HEK293 (cell line): Measurements from ENCODE around the gene POLR1E.
A peak's percentile ranks its signal among the peaks of the same experiment; 100 is the strongest.

Source experiments
- ATF2 ChIP-seq: fragments of 450-650 bp; formaldehyde crosslinking; IDR thresholded peaks from 2 replicates; pipeline ENCODE4 v1.5.1; 2016; ENCODE audit warnings: missing biosample characterization, missing genetic modification characterization, low read depth
- BCL11A ChIP-seq: fragments of 450-650 bp; formaldehyde crosslinking; IDR thresholded peaks from 2 replicates; pipeline ENCODE4 v1.5.1; 2016; ENCODE audit warnings: low read depth, missing biosample characterization, missing genetic modification characterization
- BCL11B ChIP-seq: fragments of 450-650 bp; formaldehyde crosslinking; IDR thresholded peaks from 2 replicates; pipeline ENCODE4 v1.5.1; 2016; ENCODE audit warnings: low read depth, missing biosample characterization, missing genetic modification characterization
- CTCF ChIP-seq: fragments of 450-650 bp; formaldehyde crosslinking; IDR thresholded peaks from 2 replicates; pipeline ENCODE4 v1.5.1; 2016; ENCODE audit warnings: missing biosample characterization, missing genetic modification characterization
- GLI2 ChIP-seq: fragments of 450-650 bp; formaldehyde crosslinking; IDR thresholded peaks from 2 replicates; pipeline ENCODE4; 2017; ENCODE audit warnings: missing biosample characterization, missing genetic modification characterization, low read depth, borderline replicate concordance
- MEIS1 ChIP-seq: sonication (generic); formaldehyde crosslinking; IDR thresholded peaks from 2 replicates; pipeline ENCODE4 v1.8.1; 2022; ENCODE audit warnings: missing genetic modification reagents, mild to moderate bottlenecking, borderline replicate concordance
- PATZ1 ChIP-seq: fragments of 450-650 bp; formaldehyde crosslinking; IDR thresholded peaks from 2 replicates; pipeline ENCODE4 v1.5.1; 2016; ENCODE audit warnings: missing biosample characterization, missing genetic modification characterization
- REST ChIP-seq: fragments of 450-650 bp; formaldehyde crosslinking; IDR thresholded peaks from 2 replicates; pipeline ENCODE4 v1.5.1; 2016; ENCODE audit warnings: missing biosample characterization, missing genetic modification characterization
- SETDB1 ChIP-seq: IDR thresholded peaks from one replicate; pipeline ENCODE4 v1.6.1; 2017; ENCODE audit warnings: mild to moderate bottlenecking, low read length, moderate library complexity, mixed read lengths; ENCODE audit not compliant: insufficient read length
- TCF7L2 ChIP-seq: IDR thresholded peaks from 2 replicates; pipeline ENCODE4 v1.6.1; 2011; ENCODE audit warnings: low read depth, mild to moderate bottlenecking, inconsistent platforms, low read length, moderate library complexity, borderline replicate concordance
- TRIM28 ChIP-seq: IDR thresholded peaks from 2 replicates; pipeline ENCODE4 v1.6.1; 2011; ENCODE audit warnings: low read length, control low read depth, borderline replicate concordance
- ZNF132 ChIP-seq: fragments of 450-650 bp; formaldehyde crosslinking; IDR thresholded peaks from 2 replicates; pipeline ENCODE4 v1.5.1; 2017; ENCODE audit warnings: missing biosample characterization, missing genetic modification characterization, borderline replicate concordance
- ZNF16 ChIP-seq: fragments of 450-650 bp; formaldehyde crosslinking; IDR thresholded peaks from 2 replicates; pipeline ENCODE4 v1.5.1; 2016; ENCODE audit warnings: low read depth, missing biosample characterization, missing genetic modification characterization
- ZNF169 ChIP-seq: fragments of 450-650 bp; formaldehyde crosslinking; IDR thresholded peaks from 2 replicates; pipeline ENCODE4 v1.5.1; 2016; ENCODE audit warnings: missing biosample characterization, missing genetic modification characterization
- ZNF175 ChIP-seq: fragments of 450-650 bp; formaldehyde crosslinking; IDR thresholded peaks from 2 replicates; pipeline ENCODE4 v1.5.1; 2016; ENCODE audit warnings: missing biosample characterization, missing genetic modification characterization
- ZNF18 ChIP-seq: fragments of 450-650 bp; formaldehyde crosslinking; IDR thresholded peaks from 2 replicates; pipeline ENCODE4 v1.5.1; 2016; ENCODE audit warnings: missing biosample characterization, missing genetic modification characterization
- ZNF214 ChIP-seq: fragments of 450-650 bp; formaldehyde crosslinking; IDR thresholded peaks from 2 replicates; pipeline ENCODE4 v1.5.1; 2017; ENCODE audit warnings: missing biosample characterization, mild to moderate bottlenecking, missing genetic modification characterization, borderline replicate concordance
- ZNF239 ChIP-seq: fragments of 450-650 bp; formaldehyde crosslinking; IDR thresholded peaks from 2 replicates; pipeline ENCODE4 v1.5.1; 2016; ENCODE audit warnings: missing biosample characterization, missing genetic modification characterization
- ZNF266 ChIP-seq: fragments of 450-650 bp; formaldehyde crosslinking; IDR thresholded peaks from 2 replicates; pipeline ENCODE4 v1.5.1; 2016; ENCODE audit warnings: missing biosample characterization, missing genetic modification characterization, low read depth
- ZNF302 ChIP-seq: fragments of 450-650 bp; formaldehyde crosslinking; IDR thresholded peaks from 2 replicates; pipeline ENCODE4 v1.5.1; 2016; ENCODE audit warnings: missing biosample characterization, missing genetic modification characterization, low read depth
- ZNF423 ChIP-seq: fragments of 450-650 bp; formaldehyde crosslinking; IDR thresholded peaks from 2 replicates; pipeline ENCODE4 v1.5.1; 2016; ENCODE audit warnings: missing biosample characterization, missing genetic modification characterization
- ZNF513 ChIP-seq: fragments of 450-650 bp; IDR thresholded peaks from 2 replicates; pipeline ENCODE4 v1.5.1; 2018; ENCODE audit warnings: missing biosample characterization, missing genetic modification characterization
- ZNF549 ChIP-seq: fragments of 450-650 bp; IDR thresholded peaks from 2 replicates; pipeline ENCODE4 v1.5.1; 2018; ENCODE audit warnings: missing biosample characterization, missing genetic modification characterization, mild to moderate bottlenecking, inconsistent platforms, moderate library complexity
- ZNF555 ChIP-seq: fragments of 450-650 bp; formaldehyde crosslinking; conservative IDR thresholded peaks from 2 replicates; pipeline ENCODE4 v1.5.1; 2017; ENCODE audit warnings: missing biosample characterization, mild to moderate bottlenecking, missing genetic modification characterization, inconsistent platforms
- ZNF580 ChIP-seq: fragments of 450-650 bp; formaldehyde crosslinking; IDR thresholded peaks from 2 replicates; pipeline ENCODE4 v1.5.1; 2016; ENCODE audit warnings: missing biosample characterization, missing genetic modification characterization
- ZNF610 ChIP-seq: fragments of 450-650 bp; formaldehyde crosslinking; IDR thresholded peaks from 2 replicates; pipeline ENCODE4 v1.5.1; 2016; ENCODE audit warnings: missing biosample characterization, missing genetic modification characterization, borderline replicate concordance
- ZNF658 ChIP-seq: fragments of 450-650 bp; formaldehyde crosslinking; IDR thresholded peaks from 2 replicates; pipeline ENCODE4; 2016; ENCODE audit warnings: missing biosample characterization, missing genetic modification characterization

POLR1E gene

GRCh38 chr9:37464426-37465248, 21.1 kb upstream of the POLR1E start (continued):
- no peak for TF ChIP-seq ZNF16 (tag by site-specific recombination)
- TF ChIP-seq ZNF266 (tag by site-specific recombination): no peak
- TF ChIP-seq ZNF175 (tag by site-specific recombination): no peak
- TF ChIP-seq MEIS1 (CRISPR knock-in tag): no peak
- TF ChIP-seq TCF7L2: no peak
- peak; percentile 82 for TF ChIP-seq PATZ1 (tag by site-specific recombination)
- no peak for TF ChIP-seq ZNF132 (tag by site-specific recombination)
- no peak for TF ChIP-seq ZNF18 (tag by site-specific recombination)
- no peak for TF ChIP-seq ZNF658 (tag by site-specific recombination)
- TF ChIP-seq ZNF239: no peak
- no peak for TF ChIP-seq ZNF549 (tag by site-specific recombination)
- TF ChIP-seq ZNF610: no peak
- no peak for TF ChIP-seq SETDB1
- no peak for TF ChIP-seq BCL11B (tag by site-specific recombination)
- no peak for TF ChIP-seq ATF2 (tag by site-specific recombination)
- no peak for TF ChIP-seq ZNF555 (tag by site-specific recombination)
- no peak for TF ChIP-seq BCL11A
- TF ChIP-seq ZNF580: no peak
- TF ChIP-seq ZNF169: no peak
- no peak for TF ChIP-seq ZNF302 (tag by site-specific recombination)
- no peak for TF ChIP-seq ZNF423 (tag by site-specific recombination)
- no peak for TF ChIP-seq REST (tag by site-specific recombination)
- no peak for TF ChIP-seq ZNF214 (tag by site-specific recombination)
- TF ChIP-seq ZNF513 (tag by site-specific recombination): no peak
- TF ChIP-seq GLI2 (tag by site-specific recombination): no peak
- TF ChIP-seq TRIM28: no peak
- TF ChIP-seq CTCF (tag by site-specific recombination): no peak
